T-helper 2 cell treated with Interferon-gamma antibody and Interleukin-4, amounts not matched to agents 100 ng/mL and 5 ng/mL, for 36 hours (primary cell): ENCODE measurements around the gene AGBL5. TPM values are rescaled to one million over a fixed set of nuclear protein-coding genes. Genes with fewer than 3 reads are reported as not detected.
"Not testable (repeated sequence)": the region's sequence is repeated elsewhere in the genome, so short reads cannot be mapped to it uniquely, and the experiment has no call there.

Experiments used
- intact Hi-C: fragments of 100-400 bp; cut with micrococcal nuclease; formaldehyde crosslinking; loops from one replicate; pipeline ENCODE4 v1.15.1; 2023
- total RNA-seq: library from RNA; stranded (reverse); gene quantifications from 2 replicates; pipeline ENCODE4 v1.2.3, GENCODE V29; 2022

Gene AGBL5
- total RNA-seq, 1 donor from 2014 or later, result 13.6 TPM

DNA sequence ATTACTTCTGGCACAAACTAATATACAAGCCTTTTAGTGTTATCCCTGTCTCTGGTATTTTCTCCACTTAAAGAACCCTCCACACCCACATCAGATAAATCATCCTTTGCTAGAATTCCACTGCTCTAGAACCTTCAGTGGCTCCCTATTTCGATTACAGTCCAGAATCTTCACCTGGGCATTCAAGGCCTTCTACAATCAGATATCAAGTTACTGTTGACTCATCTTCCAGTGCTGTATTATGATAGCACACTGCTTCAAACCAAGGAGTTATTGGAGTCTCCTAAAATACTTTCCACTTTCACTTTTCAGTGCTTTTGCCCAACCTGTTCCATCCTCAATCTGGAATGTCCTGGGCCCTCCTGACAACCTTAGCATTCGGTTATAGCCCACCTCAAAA, 64.1 kb downstream of the AGBL5 start:
- intact Hi-C loops, result no loop called here

DNA sequence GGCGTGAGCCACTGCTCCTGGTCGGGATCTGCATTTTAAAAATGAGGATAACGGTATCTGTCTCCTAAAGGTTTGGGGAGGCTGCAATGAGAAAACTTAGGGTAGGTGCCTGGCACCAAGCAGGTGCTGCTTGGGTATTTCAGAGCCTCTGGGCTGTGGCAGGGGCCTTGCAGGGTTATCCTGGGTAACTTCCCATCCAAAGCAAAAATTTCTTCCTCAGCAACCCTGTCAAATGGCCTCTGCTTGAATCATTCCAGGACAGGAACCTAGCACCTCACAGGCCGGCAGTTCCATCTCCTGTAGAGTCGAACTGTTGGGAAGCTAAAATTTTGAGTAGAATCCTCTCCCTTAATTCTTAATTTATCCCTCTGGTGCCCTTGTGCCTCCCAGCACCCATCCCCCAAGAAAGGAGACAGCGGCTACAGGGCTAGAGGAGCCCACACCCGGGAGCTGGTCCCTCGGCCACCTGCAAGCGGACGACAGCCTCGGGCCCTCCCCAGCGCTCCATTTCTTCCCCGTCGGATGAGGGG, 66.6 kb downstream of the AGBL5 start:
- intact Hi-C loops, result no loop called here

DNA sequence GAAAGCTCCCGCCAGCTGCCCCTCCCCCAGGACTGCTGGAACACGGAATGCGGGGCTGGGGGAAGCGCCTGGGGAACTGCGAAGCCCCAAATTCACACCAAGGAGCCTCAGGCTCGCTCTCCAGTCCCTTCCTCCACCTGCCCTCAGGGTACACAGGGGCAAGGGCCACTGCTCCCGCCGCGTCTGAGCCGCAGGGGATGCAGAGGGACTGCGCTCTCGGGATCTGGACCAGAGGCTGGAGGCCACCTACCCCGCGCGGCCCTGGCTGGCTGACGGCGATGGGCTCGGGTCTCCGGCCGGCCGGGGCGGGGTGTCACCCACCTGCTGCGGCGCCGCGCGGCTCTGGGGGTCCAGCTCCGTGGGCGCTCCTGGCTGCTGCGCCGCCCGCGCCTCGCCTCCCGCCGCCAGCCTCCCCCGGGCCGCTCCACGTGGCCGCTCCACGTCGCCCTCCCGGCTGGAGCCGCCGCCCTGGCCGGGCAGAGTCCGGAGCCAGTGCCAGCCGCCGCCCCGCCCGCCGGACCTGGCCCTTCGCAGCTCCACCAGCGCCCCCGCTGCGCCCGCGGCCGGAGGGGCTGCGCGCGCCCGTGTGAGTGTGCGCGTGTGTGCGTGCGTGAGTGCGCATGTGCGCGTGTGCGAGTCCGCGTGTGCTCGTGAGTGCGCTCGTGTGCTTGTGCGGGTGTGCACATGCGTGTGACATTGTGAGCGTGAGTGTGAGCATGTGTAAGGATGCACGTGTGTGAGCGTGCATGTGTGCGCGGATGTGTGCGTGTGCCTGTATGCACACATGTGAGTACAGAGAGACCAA, 67.3 kb downstream of the AGBL5 start, which contains the start of gene CGREF1:
Gene CGREF1, minus strand, starts transcription at position 604 of the 805 bp plus-strand sequence. CDS start 14,762 bp downstream, outside the sequence.
- intact Hi-C loops, result no loop called here

GRCh38 chr2:27119330-27119670, 67.8 kb downstream of the AGBL5 start:
- intact Hi-C loops, result not testable (repeated sequence)

Other genes with a start within 250 kb of the AGBL5 start
- not detected in 2 replicates for gene DPYSL5, start 203.5 kb upstream of the AGBL5 start, total RNA-seq
- 0.91 and 1.2 TPM in 2 replicates for gene MAPRE3, start 81.0 kb upstream of the AGBL5 start, total RNA-seq
- 99.4 and 100 TPM in 2 replicates for gene TMEM214, start 18.7 kb upstream of the AGBL5 start, total RNA-seq
- gene OST4, start 20.0 kb downstream of the AGBL5 start, total RNA-seq, result 351 and 367 TPM in 2 replicates
- 1.1 and 1.5 TPM in 2 replicates for gene EMILIN1, start 26.9 kb downstream of the AGBL5 start, total RNA-seq
- gene KHK, start 35.1 kb downstream of the AGBL5 start, total RNA-seq, result 11.5 and 12.2 TPM in 2 replicates
- 2.9 and 3.1 TPM in 2 replicates for gene CGREF1, start 67.5 kb downstream of the AGBL5 start, total RNA-seq
- 0.52 and 0.64 TPM in 2 replicates for gene ABHD1, start 72.1 kb downstream of the AGBL5 start, total RNA-seq
- gene PREB, start 83.0 kb downstream of the AGBL5 start, total RNA-seq, result 74.2 and 76.6 TPM in 2 replicates
- not detected in 2 replicates for gene PRR30, start 87.7 kb downstream of the AGBL5 start, total RNA-seq
- gene TCF23, start 97.3 kb downstream of the AGBL5 start, total RNA-seq, result not detected in 2 replicates
- gene ATRAID, start 160.4 kb downstream of the AGBL5 start, total RNA-seq, result 78.3 and 82.5 TPM in 2 replicates
- gene SLC5A6, start 160.6 kb downstream of the AGBL5 start, total RNA-seq, result 48.5 and 54.4 TPM in 2 replicates
- 86.4 and 87.1 TPM in 2 replicates for gene CAD, start 165.7 kb downstream of the AGBL5 start, total RNA-seq
- gene SLC30A3, start 211.4 kb downstream of the AGBL5 start, total RNA-seq, result 0.14 and 0.48 TPM in 2 replicates
- gene DNAJC5G, start 223.8 kb downstream of the AGBL5 start, total RNA-seq, result not detected in 2 replicates
- gene TRIM54, start 230.8 kb downstream of the AGBL5 start, total RNA-seq, result 0.16 TPM in 1 of 2 replicates, not detected in the other